Glutamatergic neuron (in vitro differentiated cells): ENCODE data around the gene LYST. TPM values are rescaled to one million over a fixed set of nuclear protein-coding genes. Genes with fewer than 3 reads are reported as not detected.

Experiments used
- DNase-seq: peaks from one replicate; pipeline ENCODE4 v3.0.0; 2022
- H3K27ac Mint-ChIP-seq: one replicate; pipeline ENCODE4 v1.8.0; 2020; ENCODE audit warnings: mild to moderate bottlenecking, mixed read lengths, inconsistent platforms; ENCODE audit not compliant: unreplicated experiment
- H3K27me3 Mint-ChIP-seq: one replicate; pipeline ENCODE4 v1.8.0; 2020; ENCODE audit warnings: mild to moderate bottlenecking, moderate library complexity, mixed read lengths, inconsistent platforms; ENCODE audit not compliant: unreplicated experiment
- H3K36me3 Mint-ChIP-seq: one replicate; pipeline ENCODE4 v1.8.0; 2020; ENCODE audit warnings: mild to moderate bottlenecking, mixed read lengths, inconsistent platforms; ENCODE audit not compliant: unreplicated experiment
- H3K4me1 Mint-ChIP-seq: one replicate; pipeline ENCODE4 v1.8.0; 2020; ENCODE audit warnings: mild to moderate bottlenecking, low read depth, mixed read lengths, inconsistent platforms; ENCODE audit not compliant: unreplicated experiment
- H3K4me3 Mint-ChIP-seq: one replicate; pipeline ENCODE4 v1.8.0; 2020; ENCODE audit warnings: mild to moderate bottlenecking, mixed read lengths, inconsistent platforms; ENCODE audit not compliant: unreplicated experiment
- H3K9me3 Mint-ChIP-seq: one replicate; pipeline ENCODE4 v1.8.0; 2020; ENCODE audit warnings: mild to moderate bottlenecking, moderate library complexity, mixed read lengths, inconsistent platforms; ENCODE audit not compliant: unreplicated experiment
- CTCF ChIP-seq: fragments of 200-600 bp; sonication (generic); IDR thresholded peaks from one replicate; pipeline ENCODE4 v1.5.0; 2021; ENCODE audit not compliant: partially characterized antibody, unreplicated experiment
- total RNA-seq: library from RNA; stranded (reverse); fragmentation: NEBNext Ultra II Directional; extraction: Animal tissue kit (Norgen Biotek cat#: 25700); gene quantifications from one replicate; pipeline ENCODE4 v1.2.1, GENCODE V29; 2021; ENCODE audit not compliant: unreplicated experiment

LYST gene
- total RNA-seq, 1 donor from 2014 or later: 33.6 TPM

DNA sequence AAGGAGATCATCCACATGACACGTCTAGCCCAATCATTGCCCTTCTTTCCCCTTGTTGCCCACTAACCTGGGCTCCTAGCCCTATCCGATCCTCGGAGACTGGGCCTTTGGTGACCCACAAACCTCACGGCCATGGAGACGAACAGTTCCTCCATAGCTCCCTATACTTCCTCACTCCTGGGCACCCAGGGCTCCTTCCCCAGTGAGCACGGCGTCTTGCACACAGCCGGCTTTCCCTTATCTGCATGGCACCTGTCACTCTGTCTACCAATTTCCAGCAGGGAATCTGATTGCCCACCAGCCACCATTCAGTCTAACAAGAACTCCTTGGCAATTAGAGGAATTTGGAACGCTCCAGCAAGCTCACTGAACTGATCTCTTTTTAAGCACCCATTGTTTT, 220.2 kb downstream of the LYST start:
- peaks cover 47% of the 10 kb centered on the region for H3K4me1 Mint-ChIP-seq
- peaks cover 12% of the 10 kb centered on the region for H3K36me3 Mint-ChIP-seq
- H3K27ac Mint-ChIP-seq: peak overlapping the region; percentile 89
- TF ChIP-seq CTCF: no peak
- DNase-seq: no peak
- peaks cover 24% of the 10 kb centered on the region for H3K9me3 Mint-ChIP-seq
- H3K27me3 Mint-ChIP-seq: peaks cover 16% of the 10 kb centered on the region
- peak overlapping the region; percentile 99 for H3K4me3 Mint-ChIP-seq

DNA sequence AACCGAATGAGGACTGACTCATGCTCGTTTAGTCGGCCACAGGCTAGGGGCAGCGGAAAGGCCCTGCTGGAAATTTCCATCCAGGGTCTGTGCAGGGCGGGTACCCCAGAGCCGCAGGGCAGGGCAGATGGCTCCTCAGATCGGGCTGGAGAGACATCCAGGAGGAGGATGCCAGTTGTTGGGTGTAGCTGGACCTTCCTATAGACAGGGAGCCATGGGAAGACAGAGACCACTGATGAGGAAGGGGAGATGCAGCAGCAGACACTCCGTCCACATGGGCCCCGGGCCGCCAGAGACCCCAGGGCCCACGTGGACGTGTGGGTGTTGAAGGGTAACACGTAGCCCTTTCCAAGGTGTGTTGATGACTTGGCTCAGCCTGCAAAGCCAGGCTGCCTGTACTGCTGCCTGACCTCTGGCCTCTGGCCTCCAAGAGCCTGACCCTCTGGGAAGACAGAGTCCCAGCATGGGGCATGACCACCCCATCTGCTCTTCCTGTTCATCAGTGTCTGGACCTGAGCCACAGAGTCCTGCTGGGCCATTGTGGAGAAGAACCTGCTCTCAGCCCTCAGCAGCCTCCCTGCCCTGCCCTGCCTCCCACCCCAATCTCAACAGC, 221.9 kb downstream of the LYST start:
- Mint-ChIP-seq H3K4me3 (peak overlapping the region; percentile 12), H3K4me1 (peaks cover 52% of the 10 kb centered on the region), H3K36me3 (peaks cover 12% of the 10 kb centered on the region), H3K9me3 (peaks cover 20% of the 10 kb centered on the region), H3K27me3 (peaks cover 18% of the 10 kb centered on the region), H3K27ac (peak overlapping the region; percentile 76)
- TF ChIP-seq CTCF: no peak
- DNase-seq: no peak

DNA sequence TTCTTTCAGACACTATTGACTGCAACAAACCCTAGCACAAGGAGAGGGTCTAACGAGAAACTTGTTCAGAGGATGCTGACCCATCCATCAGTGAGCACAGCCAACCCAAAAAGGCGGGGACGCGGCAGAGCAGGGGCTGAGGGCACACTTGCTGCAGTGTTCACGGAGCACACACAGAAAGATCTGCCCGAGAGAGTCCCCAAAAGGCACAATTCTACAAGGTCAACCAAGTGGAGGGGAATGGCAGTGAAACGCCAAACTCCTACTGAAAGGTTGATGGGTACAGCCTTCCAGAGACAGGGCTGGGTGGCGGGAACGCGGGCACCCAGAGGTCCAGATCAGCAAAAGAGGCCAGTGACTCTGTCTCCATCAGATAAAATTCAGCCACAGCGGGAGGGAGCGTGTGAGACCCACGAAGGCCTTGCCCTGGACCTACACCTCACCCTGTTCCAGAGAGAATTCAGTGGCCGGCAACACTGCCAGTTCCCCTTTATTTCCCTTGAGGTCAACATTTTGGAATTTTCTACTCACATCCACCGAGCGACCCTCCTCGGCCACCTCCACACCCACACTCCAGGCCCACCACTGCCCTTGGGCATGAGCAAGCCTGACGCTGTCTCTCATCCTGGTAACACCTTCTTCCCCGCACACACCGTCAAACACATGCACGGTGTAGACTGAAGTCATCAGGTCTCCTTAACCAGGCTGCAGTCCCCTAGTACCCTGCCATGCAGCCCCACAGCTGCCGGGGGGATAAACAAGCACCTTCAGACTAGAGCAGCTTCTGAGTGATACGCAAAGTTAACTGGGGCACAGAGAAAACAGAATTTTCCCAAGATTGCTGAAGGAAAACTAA, 222.6 kb downstream of the LYST start:
- Mint-ChIP-seq H3K27ac (peak overlapping the region; percentile 11), H3K36me3 (peaks cover 12% of the 10 kb centered on the region), H3K27me3 (peaks cover 18% of the 10 kb centered on the region), H3K4me3 (peak overlapping the region; percentile 70), H3K9me3 (peaks cover 20% of the 10 kb centered on the region), H3K4me1 (peaks cover 54% of the 10 kb centered on the region)
- TF ChIP-seq CTCF: no peak
- DNase-seq: no peak

- Mint-ChIP-seq H3K27me3 (peaks cover 11% of the 10 kb centered on the region), H3K4me3 (peak overlapping the region; percentile 70), H3K27ac (no peak overlapping the region), H3K36me3 (peaks cover 12% of the 10 kb centered on the region), H3K4me1 (peaks cover 54% of the 10 kb centered on the region), H3K9me3 (peaks cover 16% of the 10 kb centered on the region)
- no peak for TF ChIP-seq CTCF
- peak; percentile 29 for DNase-seq
These were observed 223.7 kb downstream of the LYST start for GRCh38 chr1:235642943-235643371.
